Small intestine (tissue), 7 donors: Measurements from ENCODE around the gene TPR. TPM values are rescaled to one million over a fixed set of nuclear protein-coding genes. Genes with fewer than 3 reads are reported as not detected.

Experiments
- DNase-seq, 2 donors: peaks; one replicate each; pipeline versions ENCODE4 v3.0.0 to v3.0.0-alpha.2; 2013
- FAIRE-seq: peaks from 2 replicates; lab custom pipeline; 2012; peaks lifted over from hg19 to GRCh38; lab: Jason Lieb, UNC
- H3K27ac ChIP-seq, 3 donors: one replicate each; pipeline ENCODE4 v1.5.1; 2013; ENCODE audit warnings: low read length in 2 of 3, mild to moderate bottlenecking in 2 of 3, control low read depth in 1 of 3, inconsistent platforms in 1 of 3, low read depth in 1 of 3, moderate library complexity in 1 of 3
- H3K27me3 ChIP-seq, 3 donors: one replicate each; pipeline ENCODE4 v1.6.1; 2013; ENCODE audit warnings: low read length in 3 of 3, inconsistent platforms in 1 of 3; ENCODE audit not compliant: control insufficient read depth in 3 of 3, insufficient read depth in 3 of 3
- H3K36me3 ChIP-seq, 3 donors: one replicate each; pipeline ENCODE4 v1.6.1; 2013; ENCODE audit warnings: low read length in 3 of 3, inconsistent platforms in 1 of 3, low read depth in 1 of 3, mild to moderate bottlenecking in 1 of 3, moderate library complexity in 1 of 3; ENCODE audit not compliant: control insufficient read depth in 3 of 3, insufficient read depth in 2 of 3
- H3K4me1 ChIP-seq, 3 donors: one replicate each; pipeline ENCODE4 v1.6.1; 2013; ENCODE audit warnings: low read length in 2 of 3, inconsistent platforms in 1 of 3, low read depth in 1 of 3, mild to moderate bottlenecking in 1 of 3, moderate library complexity in 1 of 3; ENCODE audit not compliant: control insufficient read depth in 3 of 3, insufficient read depth in 2 of 3
- H3K4me3 ChIP-seq, 3 donors: one replicate each; pipeline ENCODE4 v1.5.1; 2013; ENCODE audit warnings: low read length in 3 of 3, control low read depth in 1 of 3, inconsistent platforms in 1 of 3, low read depth in 1 of 3, mild to moderate bottlenecking in 1 of 3, moderate library complexity in 1 of 3
- H3K9me3 ChIP-seq, 2 donors: one replicate each; pipeline ENCODE4 v1.6.1; 2013; ENCODE audit warnings: low read depth in 1 of 2, low read length in 1 of 2; ENCODE audit not compliant: control insufficient read depth in 2 of 2, insufficient read depth in 1 of 2
- WGBS, 3 donors: extraction: QIAGEN DNeasy Blood & Tissue Kit; methylation state at CpG; one replicate each; pipeline ENCODE4 v1.1.7; 2013; 5-methylcytosine and 5-hydroxymethylcytosine counted together
- polyA plus RNA-seq, 4 donors: library from polyadenylated mRNA; stranded (reverse) in 3 of 4; unstranded in 1 of 4; fragments of 200-250 nt in 3 of 4; fragments of 120-200 nt in 1 of 4; gene quantifications; one replicate each; pipeline versions ENCODE4 v1.2.1 to v1.2.3, GENCODE V29; 2013
- donor health status: healthy with polysubstance abuse.
- donor health status: control.
- donor health status: control.
- donor health status: Bipolar disorder and iron deficiency.
- donor health status: healthy.

TPR gene
- polyA plus RNA-seq, 4 donors: 11.3 to 58.9 (median 28.7) TPM

DNA sequence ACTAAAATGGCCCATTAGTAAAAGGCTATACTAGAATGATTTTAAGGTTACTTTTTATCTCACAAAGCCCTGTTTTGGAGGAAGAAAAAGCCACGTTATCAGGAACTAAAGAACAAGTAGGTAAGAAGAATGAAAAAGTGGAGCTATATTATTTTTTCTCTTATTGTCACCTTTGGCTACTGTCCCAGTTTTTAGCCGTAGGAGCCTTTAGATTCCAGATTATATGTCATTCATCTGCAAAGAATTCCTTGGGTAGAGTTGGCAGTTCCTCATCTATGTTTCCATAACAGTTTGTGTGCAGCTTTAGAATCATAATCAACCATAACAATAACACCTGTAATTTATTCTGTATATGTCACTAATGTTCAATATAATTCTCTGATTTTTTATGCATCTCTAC lies 83.8 kb downstream of the TPR start:
- Histone ChIP-seq H3K27ac (no peak overlapping the region), H3K9me3 (no peaks in the 10 kb centered on the region), H3K36me3 (no peaks in the 10 kb centered on the region), H3K4me1 (no peaks in the 10 kb centered on the region), H3K27me3 (no peaks in the 10 kb centered on the region), H3K4me3 (no peak overlapping the region)
- 44 to 61% (median 49%) methylated on average over 2 of the region's 2 CpGs for WGBS, 3 donors
- FAIRE-seq (no peak), DNase-seq (no peak)

- FAIRE-seq: no peak
- Histone ChIP-seq H3K9me3 (no peaks in the 10 kb centered on the region), H3K4me3 (no peak overlapping the region), H3K4me1 (no peaks in the 10 kb centered on the region), H3K27me3 (no peaks in the 10 kb centered on the region), H3K27ac (no peak overlapping the region), H3K36me3 (no peaks in the 10 kb centered on the region)
- no peak for DNase-seq
- WGBS, 3 donors: 81 to 88% (median 87%) methylated on average over 4 of the region's 4 CpGs
Observed at GRCh38 chr1:186289943-186290545, 85.0 kb downstream of the TPR start.

DNA sequence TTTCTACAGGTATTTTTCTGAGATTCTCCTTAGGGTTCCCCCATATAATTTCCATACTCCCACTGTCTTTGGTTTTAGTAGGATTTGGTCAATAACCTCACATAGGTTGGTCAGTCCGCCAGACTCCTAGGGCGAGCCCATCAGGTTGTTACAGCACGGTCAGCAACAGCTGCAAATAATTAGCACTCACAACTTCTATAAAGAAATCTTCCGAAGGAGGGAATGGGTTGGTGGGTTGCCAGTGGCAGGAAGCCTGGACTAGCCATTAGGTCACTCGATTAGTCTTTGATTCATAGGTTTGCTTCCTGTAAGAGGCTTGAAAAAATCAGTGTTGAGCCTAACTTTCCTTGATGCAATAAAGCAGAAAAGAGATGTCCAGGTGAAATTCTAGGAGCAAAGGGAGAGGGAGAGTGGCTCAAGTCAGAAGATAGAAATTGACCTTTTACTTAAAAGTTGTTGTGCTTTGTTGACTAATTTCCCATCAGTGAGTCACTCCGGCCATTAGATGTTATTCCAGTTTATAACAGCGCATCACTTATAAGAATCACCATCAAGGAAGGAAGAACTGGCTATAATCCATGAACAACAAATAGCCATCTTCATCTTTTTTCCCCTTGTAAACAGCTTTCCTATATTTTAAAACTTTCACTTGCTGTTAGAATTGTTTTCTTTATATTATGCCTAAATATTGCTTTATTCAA lies 88.3 kb downstream of the TPR start:
- FAIRE-seq (no peak), DNase-seq (no peak)
- Histone ChIP-seq H3K36me3 (no peaks in the 10 kb centered on the region), H3K4me3 (no peak overlapping the region), H3K9me3 (no peaks in the 10 kb centered on the region), H3K27me3 (peaks cover 0 to 1% (median 0%) of the 10 kb centered on the region in 3 donors), H3K4me1 (no peaks in the 10 kb centered on the region), H3K27ac (no peak overlapping the region)
- 91 to 96% (median 91%) methylated on average over 7 of the region's 7 CpGs for WGBS, 3 donors

DNA sequence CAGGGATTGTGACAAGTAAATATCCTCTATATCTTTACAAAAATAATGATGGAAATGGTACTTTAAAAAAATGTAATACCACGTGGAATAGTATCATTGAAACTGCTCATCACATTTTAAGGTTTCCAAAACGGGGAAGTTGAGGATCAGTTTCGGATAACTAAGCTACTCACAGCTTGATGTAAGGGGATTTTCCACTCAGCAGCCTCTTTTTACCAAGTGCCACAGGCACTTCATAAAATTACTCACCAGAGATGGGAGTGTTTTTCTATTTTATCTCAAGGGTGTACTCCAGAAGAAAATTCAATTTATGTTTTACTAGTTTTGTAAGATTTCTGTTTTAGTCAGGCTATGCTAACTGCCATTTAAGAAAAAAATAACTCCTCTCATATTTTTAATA lies 91.7 kb downstream of the TPR start:
- no peak overlapping the region for H3K27ac ChIP-seq
- no peaks in the 10 kb centered on the region for H3K9me3 ChIP-seq
- H3K27me3 ChIP-seq: peaks cover 0 to 1% (median 0%) of the 10 kb centered on the region in 3 donors
- no peak for DNase-seq
- no peak overlapping the region for H3K4me3 ChIP-seq
- no peaks in the 10 kb centered on the region for H3K36me3 ChIP-seq
- no peaks in the 10 kb centered on the region for H3K4me1 ChIP-seq
- FAIRE-seq: no peak
- WGBS, 3 donors: 64 to 71% (median 68%) methylated on average over 3 of the region's 3 CpGs

DNA sequence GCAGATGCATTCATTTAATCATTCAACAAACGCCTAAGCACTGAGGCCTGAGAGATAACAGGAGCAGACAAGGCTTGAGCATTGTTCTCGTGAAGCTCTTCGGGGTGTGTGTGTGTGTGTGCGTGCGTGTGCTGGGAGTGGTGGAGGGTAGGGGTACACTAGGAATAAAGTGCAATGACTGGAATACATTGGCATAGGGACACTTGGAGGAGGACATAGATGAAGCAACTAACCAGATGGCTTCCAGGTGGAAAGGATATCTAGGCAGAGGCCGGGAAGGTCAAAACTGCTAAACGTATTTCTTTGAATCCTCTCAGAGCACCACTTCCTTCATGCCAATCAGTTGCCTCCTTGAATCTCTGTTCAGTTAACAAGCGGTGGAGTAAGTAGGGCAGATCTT lies 92.6 kb downstream of the TPR start:
- Histone ChIP-seq H3K27me3 (peaks cover 0 to 1% (median 0%) of the 10 kb centered on the region in 3 donors), H3K4me1 (no peaks in the 10 kb centered on the region), H3K9me3 (no peaks in the 10 kb centered on the region), H3K36me3 (no peaks in the 10 kb centered on the region), H3K4me3 (no peak overlapping the region), H3K27ac (no peak overlapping the region)
- FAIRE-seq (no peak), DNase-seq (no peak)
- 72 to 76% (median 74%) methylated on average over 8 of the region's 8 CpGs for WGBS, 3 donors

- DNase-seq (no peak), FAIRE-seq (no peak)
- WGBS, 3 donors: 59 to 79% (median 79%) methylated on average over 2 of the region's 2 CpGs
- Histone ChIP-seq H3K4me3 (no peak overlapping the region), H3K9me3 (no peaks in the 10 kb centered on the region), H3K27ac (no peak overlapping the region), H3K4me1 (no peaks in the 10 kb centered on the region), H3K36me3 (no peaks in the 10 kb centered on the region), H3K27me3 (no peaks in the 10 kb centered on the region)
Observed at GRCh38 chr1:186275822-186276221, 99.2 kb downstream of the TPR start.

GRCh38 chr1:186272486-186272885 lies 102.6 kb downstream of the TPR start:
- Histone ChIP-seq H3K27ac (no peak overlapping the region), H3K4me3 (no peak overlapping the region), H3K36me3 (no peaks in the 10 kb centered on the region), H3K9me3 (no peaks in the 10 kb centered on the region), H3K27me3 (no peaks in the 10 kb centered on the region), H3K4me1 (no peaks in the 10 kb centered on the region)
- no peak for DNase-seq
- WGBS, 3 donors: 3 to 23% (median 17%) methylated on average over 1 of the region's 1 CpG
- no peak for FAIRE-seq

GRCh38 chr1:186271032-186271431 lies 104.0 kb downstream of the TPR start:
- no peak for FAIRE-seq
- no peak overlapping the region for H3K27ac ChIP-seq
- H3K36me3 ChIP-seq: no peaks in the 10 kb centered on the region
- H3K4me3 ChIP-seq: no peak overlapping the region
- no peaks in the 10 kb centered on the region for H3K4me1 ChIP-seq
- H3K27me3 ChIP-seq: no peaks in the 10 kb centered on the region
- no peak for DNase-seq
- H3K9me3 ChIP-seq: no peaks in the 10 kb centered on the region
- 84 to 89% (median 86%) methylated on average over 6 of the region's 6 CpGs for WGBS, 3 donors
